Measurements from ENCODE around the gene YWHAG. TPM values are rescaled to one million over a fixed set of nuclear protein-coding genes. Genes with fewer than 3 reads are reported as not detected.

YWHAG gene
- total and polyA plus RNA-seq, 9 of the 15 experiments (the other 6 are each of a cell fraction or from before 2014, with no cell fraction given): 30.4 to 246 (median 94.5) TPM

GRCh38 chr7:76327610-76328009 is 31.2 kb downstream of the YWHAG start:
- intact Hi-C loops (cut with micrococcal nuclease): no loop called here
- peaks cover 24% of the 10 kb centered on the region for H4K20me1 ChIP-seq (replicated peaks; ENCODE audit: control insufficient read depth, insufficient read depth, low read length)
- 29% methylated on average over 6 of the region's 7 CpGs for WGBS (ENCODE audit: insufficient coverage, low coverage, missing lambda C conversion rate)
- H3K9ac ChIP-seq (ENCODE audit: insufficient read depth in 1 of 2, low read depth in 2 of 2, low read length in 2 of 2): no peak overlapping the region
- H3K9me1 ChIP-seq (ENCODE audit: control insufficient read depth, insufficient read depth, low read length): peaks cover 2% of the 10 kb centered on the region
- H3K27me3 ChIP-seq (ENCODE audit: control insufficient read depth in 2 of 2, insufficient read depth in 2 of 2, low read length in 2 of 2): no peaks in the 10 kb centered on the region
- peaks cover 10 to 18% of the 10 kb centered on the region in 2 experiments for H3K4me1 ChIP-seq (replicated peaks in 1 of 2; ENCODE audit: control insufficient read depth in 2 of 2, insufficient read depth in 2 of 2, low read length in 2 of 2)
- H2AFZ ChIP-seq (ENCODE audit: low read depth, low read length): no peak overlapping the region
- H3K4me3 ChIP-seq: no peak overlapping the region
- peaks cover 89% of the 10 kb centered on the region for H3K36me3 ChIP-seq (ENCODE audit: control insufficient read depth, insufficient read depth, low read length)
- peaks cover 76% of the 10 kb centered on the region for H3K79me2 ChIP-seq (ENCODE audit: control insufficient read depth, insufficient read depth, low read length)
- no TSS peak for BruUV-seq (replicated peaks)
- no peaks in the 10 kb centered on the region for H3K9me3 ChIP-seq (replicated peaks; ENCODE audit: control insufficient read depth, insufficient read depth, low read depth, low read length)
- peak; percentile 41 for ATAC-seq
- peak overlapping the region; percentile 9; the same call in 1 of the 2 replicates for H3K4me2 ChIP-seq (ENCODE audit: insufficient read depth, low read length)
- ChIA-PET CTCF (ENCODE audit: low intra/inter-chr PET ratio) (no interaction called here), POLR2A (interaction anchor here (0.5 to 3.0 kb wide), 5 partner anchors 10 to 32 kb away, joined by 3 to 12 read pairs (median 3); no protein-coding TSS in a partner anchor)
- in situ Hi-C loops (cut with MboI): no loop called here
- peak overlapping the region; percentile 33; the same call in 2 of the 3 replicates for H3K27ac ChIP-seq (ENCODE audit: extremely low read depth, low read depth, low read length)
- no peak for FAIRE-seq
- peak in 3 of 4 experiments; percentile 51 to 59 (median 56) for DNase-seq (ENCODE audit: extremely low read depth in 1 of 4, low spot score in 3 of 4)
- TF ChIP-seq BCOR (IDR thresholded peaks at IDR 0.05) (no peak), HMBOX1 (IDR thresholded peaks at IDR 0.05) (peak; percentile 62; the same call in 1 of the 2 replicates), ZNF695 (CRISPR knock-in tag; IDR thresholded peaks at IDR 0.05) (no peak), ZNF408 (CRISPR knock-in tag; IDR thresholded peaks at IDR 0.05; ENCODE audit: low read depth) (no peak), ZNF197 (CRISPR knock-in tag; IDR thresholded peaks at IDR 0.05; ENCODE audit: low read depth) (no peak), ZNF449 (CRISPR knock-in tag; IDR thresholded peaks at IDR 0.05) (no peak), ZBTB9 (CRISPR knock-in tag; IDR thresholded peaks at IDR 0.05) (no peak), TCF3 (CRISPR knock-in tag; IDR thresholded peaks at IDR 0.05) (peak; percentile 87), MYNN (IDR thresholded peaks at IDR 0.05) (peak; percentile 92; the same call in 1 of the 2 replicates), MYNN (CRISPR knock-in tag; IDR thresholded peaks at IDR 0.05) (peak; percentile 69; the same call in 1 of the 2 replicates), ZNF551 (CRISPR knock-in tag; IDR thresholded peaks at IDR 0.05) (no peak), MLLT1 (IDR thresholded peaks at IDR 0.05) (peak in 1 of 2 experiments; percentile 74; a peak in 1 of 4 replicates), DPF2 (IDR thresholded peaks at IDR 0.05) (peak; percentile 59; the same call in 1 of the 2 replicates), CREM (IDR thresholded peaks at IDR 0.05; ENCODE audit: low read depth) (no peak), KAT7 (CRISPR knock-in tag; IDR thresholded peaks at IDR 0.05; ENCODE audit: borderline replicate concordance) (no peak), MAFK (IDR thresholded peaks at IDR 0.05; ENCODE audit: low read length) (no peak), NCOR1 (IDR thresholded peaks at IDR 0.05) (peak; percentile 11; the same call in 1 of the 2 replicates), CTBP1 (IDR thresholded peaks at IDR 0.05; ENCODE audit: borderline replicate concordance) (0 out of 2 replicates have a peak, but pooled peaks have one; percentile 20), SIRT6 (IDR thresholded peaks at IDR 0.05; ENCODE audit: low read depth, low read length) (no peak), ZNF57 (CRISPR knock-in tag; IDR thresholded peaks at IDR 0.05) (no peak)
